HepG2 (cell line): Measurements from ENCODE around the gene FOXE3. TPM values are rescaled to one million over a fixed set of nuclear protein-coding genes. Genes with fewer than 3 reads are reported as not detected.

Experiments
- ATAC-seq: fragments of 200-7000 bp; cut with Tn5 transposase; 3 replicates; pipeline ENCODE4 v1.9.1; 2020; ENCODE audit warnings: mild to moderate bottlenecking, moderate library complexity
- BruUV-seq: library from RNA; stranded (reverse); fragments of 400-500 nt; replicated peaks from 2 replicates; lab custom pipeline; 2021; lab: Mats Ljungman, UMichigan
- CTCF ChIA-PET: fragments of 300-600 bp; formaldehyde crosslinking; extraction: SDS; loops from one replicate; lab custom pipeline; 2021; ENCODE audit warnings: low total read pairs, inconsistent platforms, low intra/inter-chr PET ratio; lab: Yijun Ruan, JAX
- POLR2A ChIA-PET: fragments of 350-600 bp; sonication (Branson Sonifier 250); formaldehyde crosslinking; loops from one replicate; lab custom pipeline; 2020; ENCODE audit warnings: antibody characterized with exemption, inconsistent platforms; lab: Yijun Ruan, JAX
- DNase-seq: peaks from one replicate; pipeline ENCODE4 v3.0.0-alpha.2; 2015; ENCODE audit warnings: low spot score
- FAIRE-seq: peaks from 3 replicates; lab custom pipeline; 2011; peaks lifted over from hg19 to GRCh38; lab: Jason Lieb, UNC
- H2AFZ ChIP-seq: one replicate; pipeline ENCODE4 v1.6.1; 2011; ENCODE audit warnings: low read length, inconsistent platforms
- H3K27ac ChIP-seq: fragments of 300-600 bp; 3 replicates; pipeline ENCODE4 v1.8.0; 2011; ENCODE audit warnings: mixed run types, mild to moderate bottlenecking, mixed read lengths, low read length, inconsistent platforms; ENCODE audit not compliant: insufficient read depth; ENCODE audit errors: extremely low read length
- H3K27me3 ChIP-seq, 2 experiments: fragments of 200-600 bp in 1 of 2; 2 replicates in 1 of 2; 3 replicates in 1 of 2; pipeline versions ENCODE4 v1.6.0 to v1.8.0; 2011; ENCODE audit warnings: low read length in 2 of 2, mild to moderate bottlenecking in 2 of 2, moderate library complexity in 2 of 2, inconsistent platforms in 1 of 2; ENCODE audit not compliant: insufficient read depth in 2 of 2, control insufficient read depth in 1 of 2
- H3K36me3 ChIP-seq, 2 experiments: fragments of 200-600 bp in 1 of 2; replicated peaks in 1 of 2; 2 replicates in 1 of 2; 3 replicates in 1 of 2; pipeline versions ENCODE4 v1.5.1 to v1.8.0; 2011; ENCODE audit warnings: low read length in 2 of 2, inconsistent platforms in 1 of 2; ENCODE audit not compliant: insufficient read depth in 2 of 2, control insufficient read depth in 1 of 2
- H3K4me1 ChIP-seq: 2 replicates; pipeline ENCODE4 v1.5.1; 2012; ENCODE audit warnings: low read length, inconsistent platforms; ENCODE audit not compliant: insufficient read depth
- H3K4me2 ChIP-seq: 2 replicates; pipeline ENCODE4 v1.6.0; 2011; ENCODE audit warnings: low read depth, low read length, inconsistent platforms
- H3K4me3 ChIP-seq, 3 experiments: fragments of 200-600 bp in 1 of 3; sonication (generic), shearing (Covaris generic) in 1 of 3; replicated peaks in 1 of 3; 2 replicates each; pipeline ENCODE4 v1.5.1; 2011 to 2016; ENCODE audit warnings: low read length in 3 of 3, inconsistent platforms in 2 of 3, low read depth in 2 of 3, mild to moderate bottlenecking in 2 of 3, control low read depth in 1 of 3, mixed read lengths in 1 of 3; ENCODE audit not compliant: insufficient read depth in 1 of 3
- H3K79me2 ChIP-seq: one replicate; pipeline ENCODE4 v1.6.1; 2011; ENCODE audit warnings: low read length, inconsistent platforms; ENCODE audit not compliant: insufficient read depth
- H3K9ac ChIP-seq: 2 replicates; pipeline ENCODE4 v1.6.0; 2011; ENCODE audit warnings: mild to moderate bottlenecking, low read depth, low read length, inconsistent platforms; ENCODE audit not compliant: insufficient read depth
- H3K9me3 ChIP-seq: 2 replicates; pipeline ENCODE4 v1.5.1; 2012; ENCODE audit warnings: mild to moderate bottlenecking, low read length
- H4K20me1 ChIP-seq: 2 replicates; pipeline ENCODE4 v1.6.0; 2011; ENCODE audit warnings: inconsistent platforms, mild to moderate bottlenecking, low read length, moderate library complexity; ENCODE audit not compliant: insufficient read depth
- ELF4 ChIP-seq: sonication (generic); formaldehyde crosslinking; IDR thresholded peaks from 2 replicates; pipeline ENCODE4 v1.5.0; 2020; ENCODE audit warnings: missing genetic modification reagents, mild to moderate bottlenecking, moderate library complexity, borderline replicate concordance
- PCBP2 ChIP-seq: fragments of 200-400 bp; formaldehyde crosslinking; optimal IDR thresholded peaks from 2 replicates; pipeline ENCODE3; 2018; ENCODE audit warnings: low read length, low read depth; ENCODE audit not compliant: poor library complexity, severe bottlenecking
- WIZ ChIP-seq: sonication (generic); formaldehyde crosslinking; IDR thresholded peaks from 2 replicates; pipeline ENCODE4 v1.5.1; 2020; ENCODE audit warnings: mild to moderate bottlenecking, missing genetic modification reagents
- XRCC5 ChIP-seq: fragments of 200-400 bp; formaldehyde crosslinking; optimal IDR thresholded peaks from 2 replicates; pipeline ENCODE3; 2017; ENCODE audit warnings: mild to moderate bottlenecking, low read length
- ZNF143 ChIP-seq: sonication (generic); formaldehyde crosslinking; IDR thresholded peaks from 2 replicates; pipeline ENCODE4 v1.4.0; 2020; ENCODE audit warnings: missing genetic modification reagents
- ZNF567 ChIP-seq: sonication (generic); formaldehyde crosslinking; IDR thresholded peaks from 2 replicates; pipeline ENCODE4 v1.8.1; 2023; ENCODE audit warnings: mild to moderate bottlenecking, missing genetic modification reagents, borderline replicate concordance
- ZNF768 ChIP-seq: sonication (generic); formaldehyde crosslinking; IDR thresholded peaks from 2 replicates; pipeline ENCODE4 v1.4.0; 2020; ENCODE audit warnings: missing genetic modification reagents
- WGBS: methylation state at CpG from one replicate; pipeline ENCODE4 v1.1.6; 2017; ENCODE audit warnings: low lambda C conversion rate; 5-methylcytosine and 5-hydroxymethylcytosine counted together
- in situ Hi-C: cut with HindIII; loops from 2 replicates; pipeline ENCODE4 v1.10.0; 2017; ENCODE audit warnings: low pct_unique_long_range_greater_than_20kb; ENCODE audit not compliant: extremely low pct_ligation_motif_present
- intact Hi-C: fragments of 100-400 bp; cut with micrococcal nuclease; formaldehyde crosslinking; loops from one replicate; pipeline ENCODE4 v1.10.0; 2022; ENCODE audit not compliant: unreplicated experiment
- polyA plus RNA-seq, 8 experiments: library from polyadenylated mRNA; depleted of rRNA in 3 of 8; stranded (reverse) in 7 of 8; unstranded in 1 of 8; fragments of >200 nt; fragmentation: Illumina TruSeq in 4 of 8; extraction: Trizol in 4 of 8; gene quantifications; 2 replicates each; pipeline versions ENCODE4 v1.2.1 to v1.2.3, GENCODE V29; 2011 to 2016; ENCODE audit warnings: low read depth in 4 of 8, missing spikeins in 1 of 8, mixed read lengths in 1 of 8; ENCODE audit not compliant: insufficient read depth in 1 of 8
- total RNA-seq, 5 experiments: library from RNA; depleted of rRNA; stranded (reverse); fragments of >200 nt; fragmentation: Illumina TruSeq; extraction: Trizol; gene quantifications; 2 replicates each; pipeline ENCODE4 v1.2.3, GENCODE V29; 2016; ENCODE audit warnings: low read depth in 1 of 5
- TF ChIP-seq, protein P1 (sequence below): sonication (generic); formaldehyde crosslinking; conservative IDR thresholded peaks from 2 replicates; pipeline ENCODE4 v1.4.0; 2020; ENCODE audit warnings: missing genetic modification reagents
- TF ChIP-seq, protein P2 (sequence below): fragments of 450-650 bp; IDR thresholded peaks from 2 replicates; pipeline ENCODE4 v1.6.1; 2016
- TF ChIP-seq, protein P3 (sequence below): sonication (generic); formaldehyde crosslinking; IDR thresholded peaks from 2 replicates; pipeline ENCODE4 v1.8.0; 2022; ENCODE audit warnings: missing genetic modification reagents, mild to moderate bottlenecking, moderate library complexity, borderline replicate concordance
- TF ChIP-seq, protein P4 (sequence below): sonication (generic); formaldehyde crosslinking; IDR thresholded peaks from 2 replicates; pipeline ENCODE4 v1.4.0; 2020; ENCODE audit warnings: missing genetic modification reagents, borderline replicate concordance
- TF ChIP-seq, protein P5 (sequence below): IDR thresholded peaks from 2 replicates; pipeline ENCODE4 v1.6.1; 2012; ENCODE audit warnings: low read depth, low read length, improper control_type of control experiment

Gene FOXE3
- total and polyA plus RNA-seq, 2 of the 13 experiments (the other 11 are each of a cell fraction or from before 2014, with no cell fraction given) = not detected

DNA sequence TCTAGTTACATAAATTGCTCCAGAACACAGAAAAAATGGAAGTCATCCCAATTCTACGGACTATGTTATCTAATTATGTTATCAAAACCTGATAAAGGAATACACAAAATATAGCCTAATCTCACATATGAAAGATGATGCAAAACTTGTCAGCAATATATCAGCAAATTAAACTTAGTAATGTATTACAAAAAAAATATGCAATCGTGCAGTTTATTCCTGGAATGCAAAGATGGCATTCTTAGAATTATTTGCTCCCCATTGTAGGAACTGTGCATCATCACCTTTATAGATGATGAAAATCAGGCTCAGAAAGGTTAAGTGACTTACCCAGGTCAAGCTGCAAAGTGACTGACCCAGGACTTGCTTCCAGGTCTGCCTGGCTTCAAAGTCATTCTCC is 7.8 kb downstream of the FOXE3 start (continued):
- TF ChIP-seq, protein P1, sequence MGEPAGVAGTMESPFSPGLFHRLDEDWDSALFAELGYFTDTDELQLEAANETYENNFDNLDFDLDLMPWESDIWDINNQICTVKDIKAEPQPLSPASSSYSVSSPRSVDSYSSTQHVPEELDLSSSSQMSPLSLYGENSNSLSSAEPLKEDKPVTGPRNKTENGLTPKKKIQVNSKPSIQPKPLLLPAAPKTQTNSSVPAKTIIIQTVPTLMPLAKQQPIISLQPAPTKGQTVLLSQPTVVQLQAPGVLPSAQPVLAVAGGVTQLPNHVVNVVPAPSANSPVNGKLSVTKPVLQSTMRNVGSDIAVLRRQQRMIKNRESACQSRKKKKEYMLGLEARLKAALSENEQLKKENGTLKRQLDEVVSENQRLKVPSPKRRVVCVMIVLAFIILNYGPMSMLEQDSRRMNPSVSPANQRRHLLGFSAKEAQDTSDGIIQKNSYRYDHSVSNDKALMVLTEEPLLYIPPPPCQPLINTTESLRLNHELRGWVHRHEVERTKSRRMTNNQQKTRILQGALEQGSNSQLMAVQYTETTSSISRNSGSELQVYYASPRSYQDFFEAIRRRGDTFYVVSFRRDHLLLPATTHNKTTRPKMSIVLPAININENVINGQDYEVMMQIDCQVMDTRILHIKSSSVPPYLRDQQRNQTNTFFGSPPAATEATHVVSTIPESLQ (CRISPR knock-in tag) = no peak
- TF ChIP-seq, protein P2, sequence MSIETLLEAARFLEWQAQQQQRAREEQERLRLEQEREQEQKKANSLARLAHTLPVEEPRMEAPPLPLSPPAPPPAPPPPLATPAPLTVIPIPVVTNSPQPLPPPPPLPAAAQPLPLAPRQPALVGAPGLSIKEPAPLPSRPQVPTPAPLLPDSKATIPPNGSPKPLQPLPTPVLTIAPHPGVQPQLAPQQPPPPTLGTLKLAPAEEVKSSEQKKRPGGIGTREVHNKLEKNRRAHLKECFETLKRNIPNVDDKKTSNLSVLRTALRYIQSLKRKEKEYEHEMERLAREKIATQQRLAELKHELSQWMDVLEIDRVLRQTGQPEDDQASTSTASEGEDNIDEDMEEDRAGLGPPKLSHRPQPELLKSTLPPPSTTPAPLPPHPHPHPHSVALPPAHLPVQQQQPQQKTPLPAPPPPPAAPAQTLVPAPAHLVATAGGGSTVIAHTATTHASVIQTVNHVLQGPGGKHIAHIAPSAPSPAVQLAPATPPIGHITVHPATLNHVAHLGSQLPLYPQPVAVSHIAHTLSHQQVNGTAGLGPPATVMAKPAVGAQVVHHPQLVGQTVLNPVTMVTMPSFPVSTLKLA = no peak
- TF ChIP-seq, protein P3, sequence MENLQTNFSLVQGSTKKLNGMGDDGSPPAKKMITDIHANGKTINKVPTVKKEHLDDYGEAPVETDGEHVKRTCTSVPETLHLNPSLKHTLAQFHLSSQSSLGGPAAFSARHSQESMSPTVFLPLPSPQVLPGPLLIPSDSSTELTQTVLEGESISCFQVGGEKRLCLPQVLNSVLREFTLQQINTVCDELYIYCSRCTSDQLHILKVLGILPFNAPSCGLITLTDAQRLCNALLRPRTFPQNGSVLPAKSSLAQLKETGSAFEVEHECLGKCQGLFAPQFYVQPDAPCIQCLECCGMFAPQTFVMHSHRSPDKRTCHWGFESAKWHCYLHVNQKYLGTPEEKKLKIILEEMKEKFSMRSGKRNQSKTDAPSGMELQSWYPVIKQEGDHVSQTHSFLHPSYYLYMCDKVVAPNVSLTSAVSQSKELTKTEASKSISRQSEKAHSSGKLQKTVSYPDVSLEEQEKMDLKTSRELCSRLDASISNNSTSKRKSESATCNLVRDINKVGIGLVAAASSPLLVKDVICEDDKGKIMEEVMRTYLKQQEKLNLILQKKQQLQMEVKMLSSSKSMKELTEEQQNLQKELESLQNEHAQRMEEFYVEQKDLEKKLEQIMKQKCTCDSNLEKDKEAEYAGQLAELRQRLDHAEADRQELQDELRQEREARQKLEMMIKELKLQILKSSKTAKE = no peak
- no peak for TF ChIP-seq WIZ (CRISPR knock-in tag)
- TF ChIP-seq ZNF768 = no peak

DNA sequence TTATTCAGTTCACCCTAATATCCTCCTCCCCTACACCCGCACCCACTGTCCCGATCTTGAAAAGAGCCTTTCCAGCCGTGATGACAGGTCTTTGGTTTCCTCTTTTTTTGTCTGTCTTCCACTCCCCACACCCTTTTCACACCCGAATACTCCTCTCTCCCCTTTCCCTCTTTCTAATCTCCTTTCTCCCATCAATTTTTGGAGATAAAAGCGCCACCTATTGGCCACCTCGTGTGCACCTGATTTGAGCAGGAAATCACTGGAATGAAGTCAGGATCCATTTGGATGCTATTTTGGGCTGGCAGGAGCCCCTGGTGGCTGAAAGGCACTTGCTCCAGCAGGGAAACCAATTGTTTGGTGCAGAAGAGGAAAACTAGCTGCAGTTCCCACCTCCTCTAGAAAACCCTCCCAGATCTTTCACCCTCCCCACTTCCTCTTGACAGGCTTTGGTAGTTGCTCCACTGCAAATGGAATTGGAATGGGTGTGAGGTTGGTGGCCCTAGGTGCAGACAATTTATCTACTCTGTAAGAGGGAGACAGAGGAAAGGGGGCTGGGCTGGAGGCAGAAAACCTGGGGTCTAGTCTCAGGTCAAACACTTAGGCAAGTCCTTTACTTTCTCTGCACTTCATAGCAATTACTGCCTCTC is 8.4 kb downstream of the FOXE3 start:
- H3K27me3 ChIP-seq = no peaks in the 10 kb centered on the region; a peak in 1 of 5 replicates
- no peak overlapping the region for H3K27ac ChIP-seq
- intact Hi-C loops (loop anchor here (1.0 to 5.0 kb wide), 4 partner anchors 36 to 245 kb away; partner anchors contain the start of gene PDZK1IP1), in situ Hi-C loops (loop anchor here (5.0 kb wide), 1 partner anchor 37 kb away; no protein-coding TSS in a partner anchor)
- H3K4me1 ChIP-seq = no peaks in the 10 kb centered on the region
- H3K4me3 ChIP-seq = no peak overlapping the region
- DNase-seq (peak; percentile 52), ATAC-seq (peak; percentile 86), FAIRE-seq (peak; percentile 72)
- H3K9ac ChIP-seq = no peak overlapping the region
- H3K9me3 ChIP-seq = no peaks in the 10 kb centered on the region
- POLR2A ChIA-PET = no interaction called here
- BruUV-seq = no TSS peak
- H2AFZ ChIP-seq = no peak overlapping the region
- no peak overlapping the region for H3K4me2 ChIP-seq
- H4K20me1 ChIP-seq = no peaks in the 10 kb centered on the region
- WGBS = 19% methylated on average over 6 of the region's 6 CpGs
- H3K36me3 ChIP-seq = no peaks in the 10 kb centered on the region
- H3K79me2 ChIP-seq = no peaks in the 10 kb centered on the region
- CTCF ChIA-PET = interaction anchor here (2.0 kb wide), 1 partner anchor 36 kb away, joined by 13 read pairs; no protein-coding TSS in a partner anchor
- no peak for TF ChIP-seq ELF4
- peak; percentile 42 for TF ChIP-seq PCBP2
- TF ChIP-seq, protein P4, sequence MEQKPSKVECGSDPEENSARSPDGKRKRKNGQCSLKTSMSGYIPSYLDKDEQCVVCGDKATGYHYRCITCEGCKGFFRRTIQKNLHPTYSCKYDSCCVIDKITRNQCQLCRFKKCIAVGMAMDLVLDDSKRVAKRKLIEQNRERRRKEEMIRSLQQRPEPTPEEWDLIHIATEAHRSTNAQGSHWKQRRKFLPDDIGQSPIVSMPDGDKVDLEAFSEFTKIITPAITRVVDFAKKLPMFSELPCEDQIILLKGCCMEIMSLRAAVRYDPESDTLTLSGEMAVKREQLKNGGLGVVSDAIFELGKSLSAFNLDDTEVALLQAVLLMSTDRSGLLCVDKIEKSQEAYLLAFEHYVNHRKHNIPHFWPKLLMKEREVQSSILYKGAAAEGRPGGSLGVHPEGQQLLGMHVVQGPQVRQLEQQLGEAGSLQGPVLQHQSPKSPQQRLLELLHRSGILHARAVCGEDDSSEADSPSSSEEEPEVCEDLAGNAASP (CRISPR knock-in tag) = no peak
- TF ChIP-seq ZNF143 = no peak
- peak; percentile 74 for TF ChIP-seq XRCC5
- TF ChIP-seq, protein P5, sequence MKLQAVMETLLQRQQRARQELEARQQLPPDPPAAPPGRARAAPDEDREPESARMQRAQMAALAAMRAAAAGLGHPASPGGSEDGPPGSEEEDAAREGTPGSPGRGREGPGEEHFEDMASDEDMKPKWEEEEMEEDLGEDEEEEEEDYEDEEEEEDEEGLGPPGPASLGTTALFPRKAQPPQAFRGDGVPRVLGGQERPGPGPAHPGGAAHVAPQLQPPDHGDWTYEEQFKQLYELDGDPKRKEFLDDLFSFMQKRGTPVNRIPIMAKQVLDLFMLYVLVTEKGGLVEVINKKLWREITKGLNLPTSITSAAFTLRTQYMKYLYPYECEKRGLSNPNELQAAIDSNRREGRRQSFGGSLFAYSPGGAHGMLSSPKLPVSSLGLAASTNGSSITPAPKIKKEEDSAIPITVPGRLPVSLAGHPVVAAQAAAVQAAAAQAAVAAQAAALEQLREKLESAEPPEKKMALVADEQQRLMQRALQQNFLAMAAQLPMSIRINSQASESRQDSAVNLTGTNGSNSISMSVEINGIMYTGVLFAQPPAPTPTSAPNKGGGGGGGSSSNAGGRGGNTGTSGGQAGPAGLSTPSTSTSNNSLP = 0 out of 2 replicates have a peak, but pooled peaks have one; percentile 25
- TF ChIP-seq ZNF567 = no peak
